ENCODE measurements around the gene MAGEB10.
"Not testable (repeated sequence)": the region's sequence is repeated elsewhere in the genome, so short reads cannot be mapped to it uniquely, and the experiment has no call there.

MAGEB10 gene, protein sequence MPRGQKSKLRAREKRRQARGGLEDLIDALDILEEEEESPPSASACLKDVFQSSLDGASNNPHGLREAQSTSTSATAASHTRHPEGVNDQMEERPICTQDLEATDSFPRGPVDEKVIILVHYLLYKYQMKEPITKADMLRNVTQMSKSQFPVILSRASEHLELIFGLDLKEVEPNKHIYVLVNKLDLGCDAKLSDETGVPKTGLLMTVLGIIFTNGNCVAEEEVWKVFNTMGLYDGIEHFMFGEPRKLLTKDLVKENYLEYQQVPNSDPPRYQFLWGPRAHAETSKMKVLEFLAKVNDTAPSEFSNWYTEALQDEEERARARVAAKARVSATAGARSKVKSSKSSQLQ

GRCh38 chrX:27807690-27808089 lies at the start of gene MAGEB10:
MAGEB10 (plus strand) TSS chrX:27807990; CDS start chrX:27821307, 13,317 bp downstream.
- no peak for DNase-seq

DNA sequence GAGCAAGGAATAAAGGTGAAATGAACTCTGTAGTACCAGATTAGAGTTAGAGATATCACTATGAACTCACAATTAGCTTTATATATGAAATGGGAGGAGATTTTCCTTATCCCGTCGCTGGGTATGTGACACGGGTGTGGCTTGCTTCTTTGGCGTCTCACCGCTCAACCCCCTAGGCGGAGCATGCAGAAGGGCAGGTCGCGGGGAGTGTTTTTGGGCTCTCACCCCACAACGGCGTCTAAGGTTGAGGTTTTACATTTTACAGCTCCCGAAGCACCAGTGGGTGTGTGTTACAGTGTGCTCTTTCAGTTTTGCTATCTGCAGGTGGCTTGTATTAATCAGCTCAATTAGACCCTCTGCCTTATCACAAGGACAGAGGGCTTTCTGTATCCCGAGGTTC lies 42.1 kb upstream of the MAGEB10 start:
- DNase-seq: no peak

DNA sequence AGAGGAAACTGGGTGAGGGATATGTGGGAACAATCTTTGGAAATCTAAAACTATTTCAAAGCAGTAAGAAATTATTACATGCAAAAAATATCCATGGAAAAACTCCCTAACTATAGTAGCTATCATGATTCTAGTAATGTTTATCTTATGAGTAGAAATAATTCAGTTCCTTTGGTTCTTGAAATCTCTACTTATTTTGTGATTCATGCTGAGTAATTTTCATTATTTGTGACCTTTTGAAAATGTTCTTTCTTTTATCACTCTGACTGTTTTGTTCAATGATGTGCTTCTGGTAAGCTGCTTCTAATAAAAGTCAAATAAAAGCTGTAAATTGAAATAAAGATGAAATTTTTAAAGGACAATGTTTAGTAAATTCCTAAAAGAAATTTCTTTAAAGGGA lies 40.4 kb upstream of the MAGEB10 start:
- no peak for DNase-seq

DNA sequence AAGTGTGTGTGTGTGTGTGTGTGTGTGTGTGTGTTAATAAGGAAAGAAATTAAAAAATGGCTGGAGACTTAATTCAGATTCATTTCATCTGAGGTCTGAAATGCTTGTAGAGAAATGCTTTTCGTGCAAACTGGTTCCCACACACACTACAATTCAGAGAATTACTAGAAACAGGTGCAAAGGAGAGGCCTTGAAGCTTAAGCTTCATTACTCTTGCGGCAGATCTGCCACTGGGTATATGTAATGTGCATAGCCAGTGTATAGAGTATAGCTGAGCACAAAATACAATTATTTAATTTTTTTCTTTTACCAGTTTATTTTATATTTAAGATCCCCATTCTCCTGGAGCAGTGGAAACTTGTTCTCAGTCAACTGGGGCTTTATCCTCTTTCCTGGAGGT lies 31.8 kb upstream of the MAGEB10 start:
- no peak for DNase-seq

GRCh38 chrX:27796640-27797257 lies 11.0 kb upstream of the MAGEB10 start:
- DNase-seq: no peak

GRCh38 chrX:27797575-27797974 lies 10.2 kb upstream of the MAGEB10 start:
- DNase-seq: no peak

- DNase-seq: no peak
Observed at GRCh38 chrX:27808226-27808625, 436 bp downstream of the MAGEB10 start.

GRCh38 chrX:27808991-27809859 lies 1.4 kb downstream of the MAGEB10 start:
- not testable (repeated sequence) for DNase-seq

DNA sequence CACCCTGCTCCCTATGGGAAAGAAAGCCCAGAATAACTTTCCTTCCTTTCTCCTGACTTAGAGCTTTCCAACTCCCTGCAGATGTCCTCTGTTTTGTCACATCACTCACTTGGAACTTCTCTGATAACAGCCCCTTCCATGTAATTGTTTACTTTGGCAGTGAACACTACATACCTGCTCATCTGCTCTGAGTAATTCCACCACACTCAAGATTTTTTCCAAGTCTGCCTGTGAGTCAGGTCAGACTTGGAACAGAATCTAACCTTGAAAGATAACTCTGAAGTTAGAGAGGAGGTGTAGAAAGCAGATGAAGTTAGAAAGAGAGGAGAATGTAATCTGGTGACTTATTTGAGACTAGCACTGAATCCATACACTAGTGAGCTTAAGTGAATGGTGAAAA lies 7.4 kb downstream of the MAGEB10 start:
- no peak for DNase-seq

DNA sequence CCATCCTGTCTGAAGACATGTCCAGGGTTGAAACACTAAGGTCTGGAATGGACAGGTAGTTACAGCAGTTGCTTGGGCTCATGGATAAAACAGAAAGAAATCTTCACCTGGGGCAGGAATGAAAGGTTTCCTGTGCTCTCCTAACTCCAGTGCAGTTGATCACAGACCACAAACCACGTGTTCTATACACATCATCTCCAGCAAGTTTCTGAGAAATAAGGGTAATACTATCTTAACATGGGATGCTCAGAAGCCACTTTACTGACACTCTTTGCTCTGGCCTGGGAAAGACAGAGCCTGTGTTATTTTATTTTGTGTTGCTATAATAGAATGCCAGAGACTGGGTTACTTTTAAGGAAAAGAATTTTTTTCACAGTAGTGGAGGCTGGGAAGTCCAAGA lies 16.0 kb downstream of the MAGEB10 start:
- no peak for DNase-seq

- no peak for DNase-seq
Observed at GRCh38 chrX:27838185-27838584, 30.4 kb downstream of the MAGEB10 start.

DNA sequence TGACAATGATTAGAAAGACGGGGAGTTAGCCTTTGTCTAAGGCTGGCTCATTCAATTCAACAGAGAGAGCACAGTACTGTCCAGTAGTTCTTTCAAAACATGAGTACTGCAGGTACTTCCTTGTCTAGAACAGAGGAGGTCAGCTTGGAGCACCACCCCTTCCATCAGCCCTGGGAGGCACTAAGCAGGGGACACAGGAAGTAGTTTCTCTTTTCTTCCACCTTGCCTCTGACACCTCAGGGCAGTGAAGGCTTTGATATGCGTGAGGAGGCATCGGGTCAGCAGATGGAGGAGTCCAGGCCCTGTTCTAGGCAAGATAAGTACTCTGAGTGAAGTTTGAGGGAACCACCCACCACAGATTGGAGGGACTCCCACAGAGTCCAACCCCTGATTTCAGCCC lies 33.1 kb downstream of the MAGEB10 start:
- DNase-seq: no peak

DNA sequence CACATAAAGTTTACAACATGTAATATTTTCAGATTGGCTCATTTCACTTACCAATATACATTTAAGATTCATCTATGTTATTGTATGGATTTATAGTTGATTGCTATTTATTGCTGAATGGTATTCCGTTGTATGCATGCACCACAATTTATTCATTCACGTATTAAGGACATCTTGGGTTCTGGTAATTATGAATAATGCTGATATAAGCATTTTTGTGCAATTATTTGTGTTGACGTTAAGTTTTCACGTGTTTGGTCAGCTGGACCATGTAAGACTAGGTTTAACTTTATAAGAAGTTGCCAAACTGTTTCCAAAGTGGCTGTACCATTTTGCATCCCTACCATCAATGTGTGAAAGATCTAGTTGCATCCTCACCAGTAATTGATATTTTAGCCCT lies 35.1 kb downstream of the MAGEB10 start:
- DNase-seq: no peak

DNA sequence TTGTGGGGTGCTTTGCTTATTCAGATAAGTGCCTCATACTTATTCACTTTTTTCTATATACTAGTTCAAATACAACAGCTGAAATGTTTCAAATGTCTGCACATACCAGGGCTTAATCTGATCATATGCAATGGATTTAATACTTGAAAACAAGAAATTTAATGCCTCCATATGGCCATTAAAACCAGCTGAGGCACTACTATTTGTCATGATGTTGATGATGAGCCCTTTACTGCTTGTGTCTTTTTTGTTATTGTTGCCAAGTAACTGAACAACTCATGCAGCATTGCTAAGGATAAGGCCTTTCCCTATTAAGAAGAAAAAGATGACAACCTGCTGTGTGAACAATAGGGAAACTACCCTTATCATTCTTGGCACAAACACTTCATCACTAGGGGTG lies 52.5 kb downstream of the MAGEB10 start:
- DNase-seq: no peak

DNA sequence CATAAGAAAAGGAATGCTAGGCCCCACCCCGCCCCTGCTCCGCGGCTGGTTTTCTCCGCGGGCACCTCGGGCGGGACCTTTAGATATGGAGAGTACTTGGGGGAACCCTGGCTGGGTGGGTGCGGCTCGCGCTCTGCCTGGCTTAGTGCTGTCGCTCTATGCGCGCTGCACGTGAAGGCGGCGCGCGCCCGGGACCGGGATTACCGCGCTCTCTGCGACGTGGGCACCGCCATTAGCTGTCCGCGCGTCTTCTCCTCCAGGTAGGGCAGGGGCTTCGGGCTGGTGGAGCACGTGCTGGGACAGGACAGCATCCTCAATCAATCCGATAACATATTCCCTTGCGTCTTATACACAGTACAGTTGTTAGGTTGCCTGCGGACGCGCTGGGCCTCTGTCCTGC lies 56.0 kb downstream of the MAGEB10 start:
- no peak for DNase-seq

All from suppressor macrophage treated with lipopolysaccharide for 4 hours (primary cell).